ENCODE data around the gene IRS2.

DNA sequence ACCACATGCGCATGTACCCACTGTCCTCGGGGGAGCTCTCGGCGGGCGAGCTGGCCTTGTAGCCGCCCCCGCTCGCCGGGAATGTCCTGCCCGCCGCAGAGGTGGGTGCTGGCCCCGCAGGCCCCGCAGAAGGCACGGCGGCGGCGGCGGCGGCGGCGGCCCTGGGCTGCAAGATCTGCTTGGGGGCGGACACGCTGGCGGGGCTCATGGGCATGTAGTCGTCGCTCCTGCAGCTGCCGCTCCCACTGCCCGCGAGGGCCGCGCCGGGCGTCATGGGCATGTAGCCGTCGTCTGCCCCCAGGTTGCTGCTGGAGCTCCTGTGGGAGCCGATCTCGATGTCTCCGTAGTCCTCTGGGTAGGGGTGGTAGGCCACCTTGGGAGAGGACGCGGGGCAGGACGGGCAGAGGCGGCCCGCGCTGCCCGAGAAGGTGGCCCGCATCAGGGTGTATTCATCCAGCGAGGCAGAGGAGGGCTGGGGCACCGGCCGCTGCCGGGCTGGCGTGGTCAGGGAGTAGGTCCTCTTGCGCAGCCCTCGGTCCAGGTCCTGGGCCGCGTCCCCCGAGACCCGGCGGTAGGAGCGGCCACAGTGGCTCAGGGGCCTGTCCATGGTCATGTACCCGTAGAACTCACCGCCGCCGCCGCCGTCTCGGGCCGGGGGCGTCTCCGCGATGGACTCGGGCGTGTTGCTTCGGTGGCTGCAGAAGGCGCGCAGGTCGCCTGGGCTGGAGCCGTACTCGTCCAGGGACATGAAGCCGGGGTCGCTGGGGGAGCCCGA lies 2.4 kb downstream of the IRS2 start:
- TF ChIP-seq POLR2A (IDR thresholded peaks at IDR 0.05; ENCODE audit: low read depth, low read length) (no peak), TAF1 (IDR thresholded peaks at IDR 0.05; ENCODE audit: low read depth, low read length) (no peak), POLR2AphosphoS5 (IDR thresholded peaks at IDR 0.05; ENCODE audit: low read depth, low read length) (no peak), POU2F2 (IDR thresholded peaks at IDR 0.05; ENCODE audit: low read depth, low read length) (no peak), SPI1 (IDR thresholded peaks at IDR 0.05; ENCODE audit: low read depth, low read length) (no peak)
